Measurements from ENCODE around the gene DDX10. TPM values are rescaled to one million over a fixed set of nuclear protein-coding genes. Genes with fewer than 3 reads are reported as not detected.

DDX10 gene
- total and polyA plus RNA-seq, 9 of the 15 experiments (the other 6 are each of a cell fraction or from before 2014, with no cell fraction given) = 33.9 to 94.6 (median 50.7) TPM

Other genes with a start within 250 kb of the DDX10 start
- gene C11orf65, start 197.5 kb upstream of the DDX10 start, total RNA-seq (2014; rRNA removed) = 1.1 and 1.2 TPM in 2 replicates
- 1.5 and 1.8 TPM in 2 replicates for gene C11orf65, start 197.5 kb upstream of the DDX10 start, total RNA-seq (2014; rRNA removed; fragmentation: Illumina TruSeq; extraction: Trizol)
- 1.1 and 1.4 TPM in 2 replicates for gene C11orf65, start 197.5 kb upstream of the DDX10 start, total RNA-seq (2015; rRNA removed; fragmentation: Illumina TruSeq; extraction: Trizol)
- 0.81 and 1.1 TPM in 2 replicates for gene C11orf65, start 197.5 kb upstream of the DDX10 start, total RNA-seq (2021)
- gene C11orf65, start 197.5 kb upstream of the DDX10 start, polyA plus RNA-seq (2011; rRNA removed) = 1.2 TPM in 2 replicates
- 1.4 and 1.6 TPM in 2 replicates for gene C11orf65, start 197.5 kb upstream of the DDX10 start, polyA plus RNA-seq (2014; fragmentation: Illumina TruSeq; extraction: Trizol)
- 1 to 10 TPM; 1.0 to 1.7 TPM for gene C11orf65, start 197.5 kb upstream of the DDX10 start, polyA plus RNA-seq (2014; fragmentation: Nextera tagmentation; extraction: Ambion mirVana)
- gene C11orf65, start 197.5 kb upstream of the DDX10 start, polyA plus RNA-seq (2014; rRNA removed) = 1.4 and 2.1 TPM in 2 replicates
- gene POGLUT3, start 166.7 kb upstream of the DDX10 start, total RNA-seq (2014; rRNA removed) = 13.0 and 14.5 TPM in 2 replicates
- gene POGLUT3, start 166.7 kb upstream of the DDX10 start, total RNA-seq (2014; rRNA removed; fragmentation: Illumina TruSeq; extraction: Trizol) = 23.0 and 28.2 TPM in 2 replicates
- gene POGLUT3, start 166.7 kb upstream of the DDX10 start, total RNA-seq (2015; rRNA removed; fragmentation: Illumina TruSeq; extraction: Trizol) = 29.0 and 29.7 TPM in 2 replicates
- 15.3 and 18.0 TPM in 2 replicates for gene POGLUT3, start 166.7 kb upstream of the DDX10 start, total RNA-seq (2021)
- 22.7 and 27.9 TPM in 2 replicates for gene POGLUT3, start 166.7 kb upstream of the DDX10 start, polyA plus RNA-seq (2011; rRNA removed)
- 21.5 and 24.2 TPM in 2 replicates for gene POGLUT3, start 166.7 kb upstream of the DDX10 start, polyA plus RNA-seq (2014; fragmentation: Illumina TruSeq; extraction: Trizol)
- 1 to 10 TPM; 4.6 to 6.8 TPM for gene POGLUT3, start 166.7 kb upstream of the DDX10 start, polyA plus RNA-seq (2014; fragmentation: Nextera tagmentation; extraction: Ambion mirVana)
- gene POGLUT3, start 166.7 kb upstream of the DDX10 start, polyA plus RNA-seq (2014; rRNA removed) = 17.4 and 17.8 TPM in 2 replicates
- gene EXPH5, start 71.3 kb upstream of the DDX10 start, total RNA-seq (2014; rRNA removed) = 4.2 TPM in 2 replicates
- gene EXPH5, start 71.3 kb upstream of the DDX10 start, total RNA-seq (2014; rRNA removed; fragmentation: Illumina TruSeq; extraction: Trizol) = 6.1 and 7.3 TPM in 2 replicates
- gene EXPH5, start 71.3 kb upstream of the DDX10 start, total RNA-seq (2015; rRNA removed; fragmentation: Illumina TruSeq; extraction: Trizol) = 5.6 and 5.7 TPM in 2 replicates
- 6.8 and 8.5 TPM in 2 replicates for gene EXPH5, start 71.3 kb upstream of the DDX10 start, total RNA-seq (2021)
- gene EXPH5, start 71.3 kb upstream of the DDX10 start, polyA plus RNA-seq (2011; rRNA removed) = 4.8 and 6.2 TPM in 2 replicates
- 1.8 and 2.0 TPM in 2 replicates for gene EXPH5, start 71.3 kb upstream of the DDX10 start, polyA plus RNA-seq (2014; fragmentation: Illumina TruSeq; extraction: Trizol)
- gene EXPH5, start 71.3 kb upstream of the DDX10 start, polyA plus RNA-seq (2014; fragmentation: Nextera tagmentation; extraction: Ambion mirVana) = 1 to 10 TPM; 1.3 to 4.8 TPM
- gene EXPH5, start 71.3 kb upstream of the DDX10 start, polyA plus RNA-seq (2014; rRNA removed) = 2.4 and 2.6 TPM in 2 replicates